ENCODE data around the gene VWA3B. TPM values are rescaled to one million over a fixed set of nuclear protein-coding genes. Genes with fewer than 3 reads are reported as not detected.
"Not testable (repeated sequence)": the region's sequence is repeated elsewhere in the genome, so short reads cannot be mapped to it uniquely, and the experiment has no call there.

VWA3B gene
- total RNA-seq, 8 experiments from 2014 or later: 0.17 to 2.1 (median 0.44) TPM

GRCh38 chr2:98307131-98307696, 220.2 kb downstream of the VWA3B start:
- H3K4me3 ChIP-seq; H3K27ac ChIP-seq; ATAC-seq (replicated peaks in 6 of 8); in situ Hi-C loops (cut with MboI; ENCODE audit: low pct_unique_long_range_greater_than_20kb in 2 of 9, low sequenced_read_pairs in 9 of 9, unreplicated experiment in 9 of 9): not testable (repeated sequence)
- WGBS, 10 experiments: 61 to 87% (median 71%) methylated on average over 1 to 9 of the region's 9 CpGs
- H3K4me1 ChIP-seq (replicated peaks in 1 of 2): peaks cover 6 to 11% of the 10 kb centered on the region in 2 donors

GRCh38 chr2:98308068-98308467, 221.1 kb downstream of the VWA3B start:
- ATAC-seq (replicated peaks in 6 of 8): peak in 3 of 8 experiments; percentile 59 to 99 (median 98)
- in situ Hi-C loops (cut with MboI; ENCODE audit: low pct_unique_long_range_greater_than_20kb in 2 of 9, low sequenced_read_pairs in 9 of 9, unreplicated experiment in 9 of 9): no loop called here
- Histone ChIP-seq H3K4me1 (replicated peaks in 1 of 2) (peaks cover 6 to 11% of the 10 kb centered on the region in 2 donors), H3K27ac (no peak overlapping the region), H3K4me3 (no peak overlapping the region)
- 7 to 93% (median 83%) methylated on average over 3 to 8 of the region's 8 CpGs; no CpG with 5 or more reads in 5 of the 10 experiments for WGBS, 10 experiments

- Histone ChIP-seq H3K4me3 (no peak overlapping the region), H3K27ac (no peak overlapping the region), H3K4me1 (replicated peaks in 1 of 2) (peaks cover 6 to 11% of the 10 kb centered on the region in 2 donors)
- 40 to 95% (median 80%) methylated on average over 1 to 3 of the region's 4 CpGs; no CpG with 5 or more reads in 5 of the 10 experiments for WGBS, 10 experiments
- ATAC-seq (replicated peaks in 6 of 8): peak in 3 of 8 experiments; percentile 12 to 40 (median 37)
- in situ Hi-C loops (cut with MboI; ENCODE audit: low pct_unique_long_range_greater_than_20kb in 2 of 9, low sequenced_read_pairs in 9 of 9, unreplicated experiment in 9 of 9): no loop called here
These were observed 221.6 kb downstream of the VWA3B start for GRCh38 chr2:98308532-98308931.

- Histone ChIP-seq H3K27ac (no peak overlapping the region), H3K4me1 (replicated peaks in 1 of 2) (peaks cover 6 to 11% of the 10 kb centered on the region in 2 donors), H3K4me3 (no peak overlapping the region)
- 52 to 88% (median 80%) methylated on average over 2 to 9 of the region's 11 CpGs; no CpG with 5 or more reads in 1 of the 10 experiments for WGBS, 10 experiments
- ATAC-seq (replicated peaks in 6 of 8): peak in 5 of 8 experiments; percentile 32 to 72 (median 51)
- in situ Hi-C loops (cut with MboI; ENCODE audit: low pct_unique_long_range_greater_than_20kb in 2 of 9, low sequenced_read_pairs in 9 of 9, unreplicated experiment in 9 of 9): no loop called here
These were observed 222.6 kb downstream of the VWA3B start for GRCh38 chr2:98309580-98309979.

GRCh38 chr2:98310010-98310409, 223.0 kb downstream of the VWA3B start:
- in situ Hi-C loops (cut with MboI; ENCODE audit: low pct_unique_long_range_greater_than_20kb in 2 of 9, low sequenced_read_pairs in 9 of 9, unreplicated experiment in 9 of 9): no loop called here
- Histone ChIP-seq H3K4me3 (no peak overlapping the region), H3K4me1 (replicated peaks in 1 of 2) (peaks cover 6 to 11% of the 10 kb centered on the region in 2 donors), H3K27ac (no peak overlapping the region)
- 20 to 100% (median 57%) methylated on average over 1 to 3 of the region's 4 CpGs; no CpG with 5 or more reads in 3 of the 10 experiments for WGBS, 10 experiments
- ATAC-seq (replicated peaks in 6 of 8): no peak

- in situ Hi-C loops (cut with MboI; ENCODE audit: low pct_unique_long_range_greater_than_20kb in 2 of 9, low sequenced_read_pairs in 9 of 9, unreplicated experiment in 9 of 9): no loop called here
- peaks cover 6 to 11% of the 10 kb centered on the region in 2 donors for H3K4me1 ChIP-seq (replicated peaks in 1 of 2)
- ATAC-seq (replicated peaks in 6 of 8): no peak
- no peak overlapping the region for H3K4me3 ChIP-seq
- 20 to 100% (median 80%) methylated on average over 1 to 3 of the region's 3 CpGs for WGBS, 10 experiments
- no peak overlapping the region for H3K27ac ChIP-seq
These were observed 224.1 kb downstream of the VWA3B start for GRCh38 chr2:98311090-98311489.

- Histone ChIP-seq H3K4me1 (replicated peaks in 1 of 2) (peaks cover 6 to 11% of the 10 kb centered on the region in 2 donors), H3K27ac (no peak overlapping the region), H3K4me3 (no peak overlapping the region)
- no peak for ATAC-seq (replicated peaks in 6 of 8)
- 49 to 100% (median 95%) methylated on average over 1 to 12 of the region's 33 CpGs for WGBS, 10 experiments
- in situ Hi-C loops (cut with MboI; ENCODE audit: low pct_unique_long_range_greater_than_20kb in 2 of 9, low sequenced_read_pairs in 9 of 9, unreplicated experiment in 9 of 9): no loop called here
These were observed 225.0 kb downstream of the VWA3B start for GRCh38 chr2:98311771-98312545.

GRCh38 chr2:98313492-98314250, 226.7 kb downstream of the VWA3B start:
- in situ Hi-C loops (cut with MboI; ENCODE audit: low pct_unique_long_range_greater_than_20kb in 2 of 9, low sequenced_read_pairs in 9 of 9, unreplicated experiment in 9 of 9): no loop called here
- WGBS, 10 experiments: 40 to 100% (median 92%) methylated on average over 2 to 5 of the region's 8 CpGs; no CpG with 5 or more reads in 1 of the 10 experiments
- Histone ChIP-seq H3K4me3 (no peak overlapping the region), H3K4me1 (replicated peaks in 1 of 2) (peaks cover 6 to 8% of the 10 kb centered on the region in 2 donors), H3K27ac (no peak overlapping the region)
- ATAC-seq (replicated peaks in 6 of 8): peak in 1 of 8 experiments; percentile 23

GRCh38 chr2:98314251-98314650, 227.3 kb downstream of the VWA3B start:
- WGBS, 10 experiments: 67 to 100% (median 85%) methylated on average over 1 to 4 of the region's 4 CpGs; no CpG with 5 or more reads in 2 of the 10 experiments
- Histone ChIP-seq H3K4me3 (no peak overlapping the region), H3K27ac (no peak overlapping the region), H3K4me1 (replicated peaks in 1 of 2) (peaks cover 6 to 7% of the 10 kb centered on the region in 2 donors)
- ATAC-seq (replicated peaks in 6 of 8): no peak
- in situ Hi-C loops (cut with MboI; ENCODE audit: low pct_unique_long_range_greater_than_20kb in 2 of 9, low sequenced_read_pairs in 9 of 9, unreplicated experiment in 9 of 9): no loop called here

- in situ Hi-C loops (cut with MboI; ENCODE audit: low pct_unique_long_range_greater_than_20kb in 2 of 9, low sequenced_read_pairs in 9 of 9, unreplicated experiment in 9 of 9): no loop called here
- no peak overlapping the region for H3K4me3 ChIP-seq
- WGBS, 10 experiments: 56 to 100% (median 100%) methylated on average over 1 to 2 of the region's 2 CpGs; no CpG with 5 or more reads in 2 of the 10 experiments
- no peak for ATAC-seq (replicated peaks in 6 of 8)
- no peaks in the 10 kb centered on the region for H3K4me1 ChIP-seq (replicated peaks in 1 of 2)
- H3K27ac ChIP-seq: no peak overlapping the region
These were observed 229.0 kb downstream of the VWA3B start for GRCh38 chr2:98315957-98316356.

GRCh38 chr2:98317214-98317613, 230.2 kb downstream of the VWA3B start:
- in situ Hi-C loops (cut with MboI; ENCODE audit: low pct_unique_long_range_greater_than_20kb in 2 of 9, low sequenced_read_pairs in 9 of 9, unreplicated experiment in 9 of 9): no loop called here
- ATAC-seq (replicated peaks in 6 of 8): no peak
- no peak overlapping the region for H3K4me3 ChIP-seq
- H3K4me1 ChIP-seq (replicated peaks in 1 of 2): no peaks in the 10 kb centered on the region
- WGBS, 10 experiments: 0 to 44% (median 17%) methylated on average over 1 to 3 of the region's 3 CpGs; no CpG with 5 or more reads in 3 of the 10 experiments
- no peak overlapping the region for H3K27ac ChIP-seq

- not testable (repeated sequence) for H3K4me3 ChIP-seq
- 50 to 100% (median 91%) methylated on average over 2 to 3 of the region's 3 CpGs; no CpG with 5 or more reads in 2 of the 10 experiments for WGBS, 10 experiments
These were observed 233.2 kb downstream of the VWA3B start for GRCh38 chr2:98320171-98320570.

GRCh38 chr2:98324181-98324580, 237.2 kb downstream of the VWA3B start:
- Histone ChIP-seq H3K27ac (no peak overlapping the region), H3K4me3 (no peak overlapping the region), H3K4me1 (replicated peaks in 1 of 2) (no peaks in the 10 kb centered on the region)
- 0 to 100% (median 84%) methylated on average over 1 to 2 of the region's 2 CpGs; no CpG with 5 or more reads in 2 of the 10 experiments for WGBS, 10 experiments
- in situ Hi-C loops (cut with MboI; ENCODE audit: low pct_unique_long_range_greater_than_20kb in 2 of 9, low sequenced_read_pairs in 9 of 9, unreplicated experiment in 9 of 9): no loop called here
- peak in 2 of 8 experiments; percentile 85 to 88 for ATAC-seq (replicated peaks in 6 of 8)

More at GRCh38 chr2:98320171-98320570, 233.2 kb downstream of the VWA3B start:
- H3K4me1 ChIP-seq (replicated peaks in 1 of 2); ATAC-seq (replicated peaks in 6 of 8); in situ Hi-C loops (cut with MboI; ENCODE audit: low pct_unique_long_range_greater_than_20kb in 2 of 9, low sequenced_read_pairs in 9 of 9, unreplicated experiment in 9 of 9); H3K27ac ChIP-seq: not testable (repeated sequence)
